NCI-H69 (cell line): ENCODE measurements around the gene ANGPT4.

Experiments used
- DNase-seq: peaks from one replicate; lab custom pipeline; 2025; lab: John Stamatoyannopoulos, UW

ANGPT4 gene

DNA sequence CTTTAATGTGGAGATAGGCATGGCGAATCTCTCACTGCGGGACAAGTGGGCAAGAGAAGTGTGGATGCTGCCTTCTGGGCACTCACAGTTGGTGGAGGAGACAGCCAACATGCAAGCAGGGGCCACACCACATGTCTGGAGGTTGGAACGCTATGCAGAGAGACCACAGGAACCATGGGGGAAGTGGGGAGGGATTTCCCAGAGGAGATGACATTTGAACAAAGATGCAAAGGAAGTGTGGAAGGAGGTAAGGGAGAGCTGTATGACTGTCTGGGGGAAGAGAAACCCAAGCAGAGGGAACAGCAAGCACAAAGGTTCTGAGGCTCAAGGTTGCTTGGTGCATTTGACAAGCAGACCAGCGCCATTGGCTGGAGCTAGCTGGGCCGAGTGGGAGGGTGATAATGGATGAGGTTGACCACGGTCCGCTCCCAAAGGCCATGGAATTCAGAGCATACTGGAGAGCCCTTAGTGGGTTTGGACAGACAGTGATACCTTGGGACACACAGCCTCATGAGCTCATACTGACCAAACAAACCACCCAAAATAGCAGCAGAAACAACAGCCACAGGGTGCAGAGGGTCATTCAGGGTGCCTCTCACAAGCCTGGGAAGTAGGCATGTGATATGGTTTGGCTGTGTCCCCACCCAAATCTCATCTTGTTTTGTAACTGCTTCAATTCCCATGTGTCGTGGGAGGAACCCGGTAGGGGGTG, 90.3 kb downstream of the ANGPT4 start:
- no peak for DNase-seq

DNA sequence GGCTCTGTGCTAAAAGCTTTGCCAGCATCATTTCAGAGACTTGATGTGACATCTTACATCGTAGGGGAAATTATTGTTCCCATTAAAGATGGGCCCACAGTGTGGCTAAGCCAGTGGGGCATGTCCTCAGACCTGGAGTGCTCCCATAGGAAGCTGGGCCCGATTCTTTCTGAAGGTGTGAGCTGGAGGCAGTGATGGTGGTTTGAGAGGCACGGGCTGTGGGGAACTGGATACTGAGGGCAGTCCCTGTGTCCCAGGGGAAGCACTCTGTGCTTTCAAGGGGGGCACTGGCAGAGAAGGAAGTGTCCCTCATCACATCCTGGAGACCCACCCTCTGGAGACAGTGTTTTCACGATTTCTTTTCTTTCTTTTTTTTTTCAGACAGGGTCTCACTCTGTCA, 91.2 kb downstream of the ANGPT4 start:
- DNase-seq = no peak

DNA sequence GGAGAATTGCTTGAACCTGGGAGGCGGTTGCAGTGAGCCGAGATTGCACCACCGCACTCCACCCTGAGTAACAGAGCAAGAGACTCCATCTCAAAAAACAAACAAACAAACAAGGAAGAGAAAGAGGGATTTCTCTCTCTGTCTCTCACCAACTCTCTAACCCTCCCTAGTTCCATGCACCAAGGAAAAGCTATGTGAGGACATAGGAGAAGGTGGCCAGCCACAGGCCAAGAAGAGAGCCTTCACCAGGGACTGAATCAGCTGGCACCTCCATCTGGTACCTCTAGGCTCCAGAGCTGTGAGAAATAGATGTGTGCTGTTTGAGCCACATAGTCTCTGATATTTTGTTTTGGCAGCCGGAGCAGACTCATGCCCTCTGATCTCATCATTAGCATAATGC, 91.6 kb downstream of the ANGPT4 start:
- no peak for DNase-seq

DNA sequence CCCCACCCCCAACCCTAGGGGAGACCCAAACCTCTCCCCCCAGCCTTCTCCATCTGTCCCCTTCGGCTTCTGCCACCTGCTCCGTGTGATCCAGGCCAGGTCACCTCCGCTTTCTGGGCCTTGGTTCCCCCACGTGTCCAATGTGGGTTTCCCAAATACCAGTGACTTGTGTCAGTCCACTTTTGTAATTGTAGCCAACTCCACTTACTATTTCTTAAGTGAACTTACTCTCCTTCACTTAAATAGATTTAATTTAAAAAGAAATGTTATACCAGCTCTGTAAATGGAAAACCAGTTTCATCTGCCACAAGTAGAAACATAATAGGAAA, 92.6 kb downstream of the ANGPT4 start:
- no peak for DNase-seq

DNA sequence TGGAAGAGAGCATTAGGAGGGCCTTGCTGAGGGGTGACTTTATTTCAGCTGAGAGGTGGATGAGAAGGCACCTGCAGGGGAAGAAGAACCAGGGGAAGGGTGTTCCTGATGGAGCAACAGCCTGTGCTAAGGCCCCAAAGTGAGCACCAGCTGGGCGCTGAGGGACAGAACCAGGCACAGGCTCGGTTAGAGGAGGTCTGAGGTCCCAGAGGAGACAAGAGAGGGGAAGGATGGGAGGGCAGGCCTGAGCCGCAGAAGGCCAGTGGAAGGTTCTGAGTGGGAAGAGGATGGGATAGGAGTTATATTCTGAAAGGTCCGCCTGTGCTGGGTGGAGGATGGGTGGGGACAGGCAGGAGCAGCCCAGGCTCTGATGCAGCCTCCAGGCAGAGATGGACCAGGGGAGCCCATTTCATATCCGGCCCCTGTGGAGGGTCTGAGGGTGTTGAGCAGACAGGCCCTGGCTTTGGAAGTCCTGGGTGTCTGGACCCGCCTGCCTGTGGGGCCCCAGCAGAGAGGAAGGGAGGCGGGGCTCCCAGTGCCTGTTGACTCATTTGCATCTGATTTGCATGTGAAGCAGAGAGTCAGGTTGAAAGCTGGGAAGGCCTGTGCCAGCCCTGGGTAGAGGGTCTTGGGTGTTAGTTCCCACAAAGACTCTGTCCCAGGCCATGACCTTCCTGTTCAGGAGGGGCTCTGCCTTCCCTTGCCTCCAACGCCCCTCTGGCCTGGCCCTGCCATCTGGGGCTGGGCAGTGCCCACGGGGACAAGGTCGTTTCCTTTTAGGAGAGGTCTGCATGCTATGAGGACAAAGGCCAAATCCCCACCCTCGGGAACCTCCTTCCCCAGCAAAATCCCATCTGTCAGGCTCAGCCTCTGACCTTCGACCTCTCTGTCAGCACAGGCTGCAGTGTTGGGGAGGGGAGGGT, 93.2 kb downstream of the ANGPT4 start:
- DNase-seq = no peak

DNA sequence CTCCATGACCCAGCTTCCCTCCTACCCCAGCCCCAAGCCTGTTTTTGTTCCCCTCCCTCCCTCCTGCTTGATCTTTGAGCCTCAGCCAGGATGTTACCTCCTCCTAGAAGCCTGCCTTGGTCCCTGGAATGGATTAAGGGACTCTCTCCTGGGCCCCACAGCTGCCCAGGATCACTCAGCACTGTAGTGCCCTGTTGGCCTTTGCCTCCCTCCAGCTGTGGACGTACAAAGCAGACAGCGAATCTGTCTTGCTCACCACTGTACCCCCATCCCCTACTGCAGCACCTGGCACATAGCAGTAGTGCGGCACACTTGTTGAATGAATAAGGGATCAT, 94.4 kb downstream of the ANGPT4 start:
- DNase-seq = no peak

DNA sequence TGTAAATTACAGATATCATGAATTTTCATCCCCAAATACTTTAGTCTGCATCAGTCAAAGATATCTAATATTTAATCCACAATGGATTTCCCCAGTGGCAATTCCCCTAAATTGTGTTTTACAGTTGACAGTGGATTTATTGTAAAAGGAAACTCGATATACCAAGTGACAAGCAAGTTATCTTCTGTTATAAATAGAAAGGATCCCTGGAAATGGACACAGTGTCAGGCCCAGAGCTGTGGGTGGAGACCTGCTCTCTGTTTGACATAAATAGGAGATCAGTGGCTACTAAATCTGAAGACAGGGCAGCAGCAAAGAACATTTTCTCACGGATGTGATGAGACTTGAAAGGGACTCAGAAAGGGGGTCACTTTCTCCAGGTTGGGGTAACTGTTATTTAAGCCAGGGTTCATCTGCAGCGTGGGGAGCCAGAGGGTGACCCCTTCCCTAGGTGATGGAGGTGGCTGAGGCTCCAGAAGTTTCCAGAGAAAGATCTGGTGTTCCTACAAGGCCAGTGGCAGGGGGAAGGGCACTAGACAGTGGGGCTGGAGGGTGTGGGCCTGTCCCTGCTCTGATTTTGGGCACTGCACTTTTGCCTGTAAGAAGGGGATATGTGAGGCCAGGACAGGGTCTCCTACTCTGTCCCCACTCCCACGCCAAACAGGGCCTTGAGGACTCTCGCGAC, 94.9 kb downstream of the ANGPT4 start:
- DNase-seq = no peak

DNA sequence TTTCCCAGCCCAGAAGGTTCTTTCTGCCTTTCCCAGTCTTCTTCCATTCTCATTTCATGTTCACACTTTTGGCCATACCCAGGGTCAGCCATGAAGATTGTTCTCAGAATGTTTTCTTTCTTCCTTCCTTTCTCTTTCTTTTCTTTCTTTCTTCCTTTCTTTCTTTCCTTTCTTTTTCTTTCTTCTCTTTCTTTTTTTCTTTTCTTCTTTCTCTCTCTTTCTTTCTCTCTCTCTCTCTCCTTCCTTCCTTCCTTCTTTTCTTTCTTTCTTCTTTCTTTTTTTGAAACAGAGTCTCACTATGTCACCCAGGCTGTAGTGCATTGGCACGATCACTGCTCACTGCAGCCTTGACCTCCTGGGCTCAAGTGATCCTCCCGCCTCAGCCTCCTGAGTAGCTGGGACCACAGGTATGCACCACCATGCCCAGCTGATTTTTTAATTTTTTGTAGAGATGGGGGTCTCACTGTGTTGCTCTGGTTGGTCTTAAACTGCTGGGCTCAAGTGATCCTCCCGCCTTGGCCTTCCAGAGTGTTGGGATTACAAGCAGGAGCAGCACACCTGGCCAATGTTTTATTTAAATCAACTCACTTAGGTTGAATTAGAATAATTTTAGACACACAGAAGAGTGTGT, 95.7 kb downstream of the ANGPT4 start:
- no peak for DNase-seq
